Heart left ventricle (tissue), 16 donors: ENCODE measurements around the gene KIRREL3. TPM values are rescaled to one million over a fixed set of nuclear protein-coding genes. Genes with fewer than 3 reads are reported as not detected.
A peak's percentile ranks its signal among the peaks of the same experiment; 100 is the strongest.

Experiments used
- ATAC-seq, 4 donors: fragments of 200-7000 bp; cut with Tn5 transposase; one replicate each; pipeline ENCODE4 v1.9.1; 2020 to 2022; ENCODE audit warnings: moderate library complexity in 4 of 4, mild to moderate bottlenecking in 3 of 4, moderate number of reproducible peaks in 1 of 4
- DNase-seq, 5 donors: peaks; one replicate each; pipeline ENCODE4 v3.0.0-alpha.2; 2020
- H3K27ac ChIP-seq, 12 donors: fragments of 200-600 bp; sonication (generic) in 4 of 12; one replicate each; pipeline versions ENCODE4 v1.5.0 to v1.8.0; 2016 to 2022; ENCODE audit warnings: mild to moderate bottlenecking in 2 of 12
- H3K27me3 ChIP-seq, 9 donors: fragments of 200-600 bp; sonication (generic) in 2 of 9; one replicate each; pipeline versions ENCODE4 v1.5.1 to v1.8.0; 2016 to 2022; ENCODE audit warnings: mild to moderate bottlenecking in 3 of 9
- H3K36me3 ChIP-seq, 9 donors: fragments of 200-600 bp; sonication (generic) in 2 of 9; one replicate each; pipeline versions ENCODE4 v1.5.0 to v1.8.0; 2018 to 2022; ENCODE audit warnings: mild to moderate bottlenecking in 2 of 9
- H3K4me1 ChIP-seq, 12 donors: fragments of 200-600 bp; sonication (generic) in 4 of 12; one replicate each; pipeline versions ENCODE4 v1.5.0 to v1.8.0; 2016 to 2022; ENCODE audit warnings: mild to moderate bottlenecking in 3 of 12
- H3K4me3 ChIP-seq, 12 donors: fragments of 200-600 bp; sonication (generic) in 4 of 12; one replicate each; pipeline versions ENCODE4 v1.5.0 to v1.8.0; 2017 to 2022; ENCODE audit warnings: mild to moderate bottlenecking in 9 of 12, moderate library complexity in 4 of 12
- H3K9me3 ChIP-seq, 12 donors: fragments of 200-600 bp; sonication (generic) in 4 of 12; one replicate each; pipeline versions ENCODE4 v1.5.0 to v1.8.0; 2016 to 2022; ENCODE audit warnings: mild to moderate bottlenecking in 1 of 12
- CTCF ChIP-seq, 12 donors: fragments of 200-600 bp; sonication (generic) in 4 of 12; IDR thresholded peaks; one replicate each; pipeline versions ENCODE4 v1.5.0 to v1.8.0; 2018 to 2022; ENCODE audit warnings: antibody characterized with exemption in 12 of 12, mild to moderate bottlenecking in 5 of 12
- POLR2A ChIP-seq, 2 donors: fragments of 450-650 bp; IDR thresholded peaks; one replicate each; pipeline ENCODE4 v1.6.1; 2017; ENCODE audit warnings: antibody characterized with exemption in 2 of 2, mild to moderate bottlenecking in 2 of 2, moderate library complexity in 2 of 2
- WGBS, 4 donors: extraction: QIAGEN DNeasy Blood & Tissue Kit in 2 of 4; methylation state at CpG; one replicate each; pipeline versions ENCODE4 v1.1.5 to v1.1.7; 2013 to 2018; 5-methylcytosine and 5-hydroxymethylcytosine counted together
- intact Hi-C, 10 donors: fragments of 100-400 bp; cut with DNase I; formaldehyde crosslinking; loops; one replicate each; pipeline versions ENCODE4 v1.11.1 to v1.14.2; 2022
- polyA plus RNA-seq, 2 donors: library from polyadenylated mRNA; stranded (reverse); fragments of 200-250 nt; gene quantifications; one replicate each; pipeline ENCODE4 v1.2.3, GENCODE V29; 2013
- total RNA-seq, 9 donors: library from RNA; depleted of rRNA in 2 of 9; stranded (reverse); fragments of >200 nt in 2 of 9; fragmentation: NEBNext Ultra II Directional in 3 of 9; extraction: Animal tissue kit (Norgen Biotek cat#: 25700) in 3 of 9; gene quantifications; one replicate each; pipeline versions ENCODE4 v1.1.0 to v1.2.4, GENCODE V29; 2016 to 2023
- donor health status: ischemic (EF 13 %, LVEDD 7.1; RV severe dilation, severe dysfunction).
- donor health status: healthy with polysubstance abuse.
- donor health status: DM: no; HTN: yes; CAD: no.
- donor health status: DM: no; HTN: no; CAD: no.
- donor health status: ischemic (EF 25% LVEDD 6.9; RV normal size, moderate dysfunction).
- donor health status: ischemic (EF 25% LVEDD 5.7; RV mildly dilated, moderate dysfunction).
- donor health status: healthy.
- donor health status: DM: yes; HTN: yes; CAD: no.
- donor health status: ischemic (EF 35%, LVEDD 5.7; RV mildly dilated, moderate dysfunction).
- donor health status: nonischemic (EF 11% LVEDD 7.7; RV severe dilation, severe dysfunction).
- donor health status: DM: yes; HTN: yes; CAD: no.
- donor health status: PGD.
- donor health status: ischemic (EF 29% LVEDD 5.4; RV normal size, mild dysfunction).
- donor health status: nonischemic (EF 23%, LVEDD 6.1; RV moderate dilation, normal function).

KIRREL3 gene
- total and polyA plus RNA-seq, 11 donors: 0.08 to 1.3 (median 0.27) TPM

DNA sequence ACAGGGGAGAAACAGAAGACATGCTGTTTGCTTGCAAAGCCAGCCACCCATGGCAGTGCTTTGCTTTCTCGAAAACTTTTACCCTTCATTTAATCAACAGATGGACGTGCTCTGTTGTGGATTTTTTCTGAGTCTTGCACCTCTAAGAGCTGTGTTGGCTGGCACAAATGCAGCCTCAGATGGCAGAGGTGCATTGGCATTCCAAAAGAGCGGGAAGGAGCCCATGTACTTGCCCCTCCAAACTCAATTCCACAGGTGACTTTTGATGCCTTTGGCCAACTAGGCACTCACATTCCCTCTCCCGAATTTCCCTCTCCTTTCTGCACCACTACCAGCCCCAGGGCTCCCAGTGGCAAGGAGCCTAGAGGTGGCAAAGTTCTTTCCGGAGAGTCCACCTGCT, 1.2 kb downstream of the KIRREL3 start:
- DNase-seq (no peak), ATAC-seq (no peak)
- Histone ChIP-seq H3K9me3 (no peaks in the 10 kb centered on the region), H3K4me1 (peaks cover 0 to 21% (median 2%) of the 10 kb centered on the region in 12 donors), H3K36me3 (no peaks in the 10 kb centered on the region), H3K27me3 (peaks cover 24 to 93% (median 59%) of the 10 kb centered on the region in 9 donors), H3K27ac (no peak overlapping the region), H3K4me3 (peak overlapping the region in 2 of 12 donors; percentile 32 to 52)
- intact Hi-C loops: loop anchor here in 4 of 10 donors (10.0 kb wide), 2 partner anchors 395 to 685 kb away; no protein-coding TSS in a partner anchor
- 60 to 65% (median 63%) methylated on average over 5 of the region's 5 CpGs for WGBS, 4 donors
- TF ChIP-seq CTCF (IDR thresholded peaks at IDR 0.05) (no peak), POLR2A (IDR thresholded peaks at IDR 0.05) (no peak)

DNA sequence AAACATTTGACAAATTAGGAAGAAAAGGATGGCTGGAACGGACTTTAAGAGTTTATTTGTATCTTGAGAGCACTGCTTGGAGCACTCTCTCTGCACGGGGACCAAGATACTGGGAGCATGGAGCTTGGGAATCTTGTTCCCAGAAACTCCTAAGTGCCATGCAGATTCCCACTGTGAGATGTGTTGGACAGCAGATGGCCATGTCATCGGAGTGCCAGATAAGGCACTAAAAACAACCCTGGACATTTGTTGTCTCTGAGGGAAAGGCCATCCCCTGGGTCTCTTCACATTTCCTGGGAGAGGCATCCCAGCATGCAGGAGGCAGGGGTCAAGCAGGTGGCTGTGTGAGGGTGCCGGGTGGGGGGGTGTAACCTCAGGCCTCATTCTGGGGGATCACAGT, 2.9 kb downstream of the KIRREL3 start:
- WGBS, 4 donors: 24 to 37% (median 32%) methylated on average over 4 of the region's 4 CpGs
- no peak for ATAC-seq
- no peak for TF ChIP-seq CTCF (IDR thresholded peaks at IDR 0.05)
- no peak for TF ChIP-seq POLR2A (IDR thresholded peaks at IDR 0.05)
- Histone ChIP-seq H3K27ac (no peak overlapping the region), H3K27me3 (peaks cover 18 to 79% (median 42%) of the 10 kb centered on the region in 9 donors), H3K36me3 (no peaks in the 10 kb centered on the region), H3K4me3 (no peak overlapping the region), H3K4me1 (peaks cover 0 to 10% (median 0%) of the 10 kb centered on the region in 12 donors), H3K9me3 (no peaks in the 10 kb centered on the region)
- intact Hi-C loops: loop anchor here in 4 of 10 donors (10.0 kb wide), 2 partner anchors 393 to 683 kb away; no protein-coding TSS in a partner anchor
- DNase-seq: no peak

- WGBS, 4 donors: 36 to 47% (median 41%) methylated on average over 5 of the region's 5 CpGs
- ATAC-seq (no peak), DNase-seq (no peak)
- Histone ChIP-seq H3K27me3 (peaks cover 13 to 75% (median 37%) of the 10 kb centered on the region in 9 donors), H3K4me1 (peaks cover 0 to 10% (median 0%) of the 10 kb centered on the region in 12 donors), H3K27ac (no peak overlapping the region), H3K9me3 (no peaks in the 10 kb centered on the region), H3K4me3 (no peak overlapping the region), H3K36me3 (no peaks in the 10 kb centered on the region)
- TF ChIP-seq POLR2A (IDR thresholded peaks at IDR 0.05) (no peak), CTCF (IDR thresholded peaks at IDR 0.05) (no peak)
- intact Hi-C loops: loop anchor here in 4 of 10 donors (10.0 kb wide), 2 partner anchors 392 to 682 kb away; no protein-coding TSS in a partner anchor
Observed at GRCh38 chr11:126997196-126997595, 3.4 kb downstream of the KIRREL3 start.

GRCh38 chr11:126996036-126996804, 4.3 kb downstream of the KIRREL3 start:
- DNase-seq: peak in 1 of 5 donors; percentile 51
- H3K4me1 ChIP-seq: peaks cover 0 to 10% (median 0%) of the 10 kb centered on the region in 12 donors
- peaks cover 12 to 65% (median 29%) of the 10 kb centered on the region in 9 donors for H3K27me3 ChIP-seq
- TF ChIP-seq CTCF (IDR thresholded peaks at IDR 0.05) (no peak), POLR2A (IDR thresholded peaks at IDR 0.05) (no peak)
- WGBS, 4 donors: 43 to 62% (median 50%) methylated on average over 4 of the region's 4 CpGs
- no peaks in the 10 kb centered on the region for H3K36me3 ChIP-seq
- ATAC-seq: peak in 3 of 4 donors; percentile 31 to 43 (median 43)
- no peak overlapping the region for H3K4me3 ChIP-seq
- no peaks in the 10 kb centered on the region for H3K9me3 ChIP-seq
- intact Hi-C loops: loop anchor here in 4 of 10 donors (10.0 kb wide), 2 partner anchors 391 to 681 kb away; no protein-coding TSS in a partner anchor
- H3K27ac ChIP-seq: no peak overlapping the region
